Endothelial cell of umbilical vein (primary cell): ENCODE data around the gene RANBP17. TPM values are rescaled to one million over a fixed set of nuclear protein-coding genes. Genes with fewer than 3 reads are reported as not detected.

Experiments used
- BruUV-seq: library from RNA; stranded (reverse); fragments of 400-500 nt; replicated peaks from 2 replicates; lab custom pipeline; 2021; lab: Mats Ljungman, UMichigan
- CTCF ChIA-PET: fragments of 300-600, 350-600 bp; sonication (Branson Sonifier 250); formaldehyde crosslinking; loops from one replicate; lab custom pipeline; 2021; ENCODE audit warnings: antibody characterized with exemption, inconsistent platforms; lab: Charles Lee
- POLR2A ChIA-PET: fragments of 300-600, 350-600 bp; sonication (Branson Sonifier 250); formaldehyde crosslinking; loops from one replicate; lab custom pipeline; 2021; ENCODE audit warnings: antibody characterized with exemption, inconsistent platforms; lab: Charles Lee
- DNase-seq: peaks from one replicate; pipeline ENCODE4 v3.0.0-alpha.2; 2011; ENCODE audit warnings: low read depth, low spot score
- FAIRE-seq: peaks from 2 replicates; lab custom pipeline; 2011; peaks lifted over from hg19 to GRCh38; lab: Jason Lieb, UNC
- H2AFZ ChIP-seq: 2 replicates; pipeline ENCODE4 v1.6.0; 2012; ENCODE audit warnings: low read depth, low read length, control low read depth, inconsistent platforms
- H3K27ac ChIP-seq: 2 replicates; pipeline ENCODE4 v1.5.1; 2011; ENCODE audit warnings: low read depth, mild to moderate bottlenecking, control low read depth, low read length, moderate library complexity; ENCODE audit not compliant: insufficient read depth
- H3K27me3 ChIP-seq, 2 experiments: 2 replicates each; pipeline versions ENCODE4 v1.6.0 to v1.6.1; 2011; ENCODE audit warnings: low read length in 2 of 2, mixed read lengths in 1 of 2; ENCODE audit not compliant: control insufficient read depth in 2 of 2, insufficient read depth in 2 of 2
- H3K36me3 ChIP-seq, 2 experiments: 2 replicates in 1 of 2; 3 replicates in 1 of 2; pipeline ENCODE4 v1.5.1; 2011; ENCODE audit warnings: low read length in 2 of 2, mild to moderate bottlenecking in 1 of 2, moderate library complexity in 1 of 2; ENCODE audit not compliant: control insufficient read depth in 2 of 2, insufficient read depth in 2 of 2; ENCODE audit errors: extremely low read depth in 1 of 2
- H3K4me1 ChIP-seq: 3 replicates; pipeline ENCODE4 v1.5.1; 2011; ENCODE audit warnings: mild to moderate bottlenecking, low read length; ENCODE audit not compliant: control insufficient read depth, insufficient read depth; ENCODE audit errors: extremely low read depth
- H3K4me2 ChIP-seq: 2 replicates; pipeline ENCODE4 v1.6.1; 2011; ENCODE audit warnings: low read length, control low read depth, mixed read lengths; ENCODE audit not compliant: insufficient read depth
- H3K4me3 ChIP-seq, 3 experiments: fragments of 200-600 bp in 1 of 3; sonication (generic), shearing (Covaris generic) in 1 of 3; replicated peaks in 1 of 3; 2 replicates each; pipeline ENCODE4 v1.5.1; 2011 to 2016; ENCODE audit warnings: control low read depth in 3 of 3, low read length in 3 of 3, mild to moderate bottlenecking in 2 of 3, inconsistent platforms in 1 of 3, low read depth in 1 of 3, moderate library complexity in 1 of 3; ENCODE audit not compliant: insufficient read depth in 1 of 3
- H3K79me2 ChIP-seq: 2 replicates; pipeline ENCODE4 v1.6.0; 2012; ENCODE audit warnings: low read length, inconsistent platforms; ENCODE audit not compliant: control insufficient read depth, insufficient read depth
- H3K9ac ChIP-seq: replicated peaks from 2 replicates; pipeline ENCODE3; 2011; ENCODE audit warnings: low read length, control low read depth; ENCODE audit not compliant: insufficient read depth; ENCODE audit errors: extremely low read depth
- H3K9me1 ChIP-seq: replicated peaks from 3 replicates; pipeline ENCODE4 v1.6.0; 2011; ENCODE audit warnings: mild to moderate bottlenecking, low read length; ENCODE audit not compliant: control insufficient read depth, insufficient read depth; ENCODE audit errors: extremely low read depth
- H3K9me3 ChIP-seq: replicated peaks from 2 replicates; pipeline ENCODE4 v1.5.1; 2012; ENCODE audit warnings: low read length, inconsistent platforms; ENCODE audit not compliant: control insufficient read depth, insufficient read depth
- H4K20me1 ChIP-seq: replicated peaks from 2 replicates; pipeline ENCODE3; 2011; ENCODE audit warnings: mild to moderate bottlenecking, low read length; ENCODE audit not compliant: control insufficient read depth, insufficient read depth; ENCODE audit errors: extremely low read depth
- FOS ChIP-seq: IDR thresholded peaks from 2 replicates; pipeline ENCODE4 v1.6.1; 2011; ENCODE audit warnings: mild to moderate bottlenecking, low read length, moderate library complexity, borderline replicate concordance; ENCODE audit not compliant: insufficient read depth
- MYC ChIP-seq: IDR thresholded peaks from one replicate; pipeline ENCODE4 v1.6.1; 2011; ENCODE audit warnings: mild to moderate bottlenecking, low read depth, low read length
- POLR2AphosphoS5 ChIP-seq: IDR thresholded peaks from 2 replicates; pipeline ENCODE4 v1.6.1; 2012; ENCODE audit warnings: low read depth, mild to moderate bottlenecking, control low read depth, low read length, moderate library complexity; ENCODE audit not compliant: insufficient read depth
- dilution Hi-C: fragments of 300-500 bp; cut with MboI; formaldehyde crosslinking; loops from one replicate; pipeline ENCODE4 v1.15.0; 2019; ENCODE audit warnings: low sequenced_read_pairs; ENCODE audit not compliant: extremely low pct_ligation_motif_present
- intact Hi-C: fragments of 100-400 bp; cut with micrococcal nuclease; formaldehyde crosslinking; loops from one replicate; pipeline ENCODE4 v1.10.0; 2022
- polyA plus RNA-seq, 4 experiments: library from polyadenylated mRNA; depleted of rRNA in 3 of 4; stranded (reverse) in 3 of 4; unstranded in 1 of 4; fragments of >200 nt; gene quantifications; 2 replicates each; pipeline versions ENCODE4 v1.2.1 to v1.2.3, GENCODE V29; 2011 to 2012; ENCODE audit warnings: missing spikeins in 1 of 4
- total RNA-seq: library from RNA; stranded (reverse); gene quantifications from 2 replicates; pipeline ENCODE4 v1.2.3, GENCODE V29; 2021

RANBP17 gene
- total and polyA plus RNA-seq, 2 donors (not counting 3 experiments of a cell fraction or from before 2014, with no cell fraction given), result 5.6 to 13.6 TPM

DNA sequence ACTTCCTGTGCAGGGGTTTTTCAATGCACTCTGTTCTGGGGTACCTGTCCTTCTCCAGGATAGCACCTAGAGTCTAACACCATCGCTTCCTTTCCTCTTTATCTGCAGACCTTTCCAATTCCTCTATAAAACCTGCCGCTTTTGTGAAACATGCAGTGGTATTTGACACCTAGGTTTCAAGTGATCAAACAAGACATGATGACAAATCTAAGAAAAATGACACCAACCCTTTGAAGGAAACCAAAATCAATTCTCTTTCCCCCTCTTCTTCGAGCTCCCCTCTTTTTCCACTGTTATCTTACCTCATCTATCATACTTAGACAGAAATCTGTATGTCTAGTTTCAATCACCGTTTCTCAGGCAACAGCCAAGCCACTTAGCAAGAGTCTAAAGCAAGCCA is 25.6 kb upstream of the RANBP17 start:
- Histone ChIP-seq H3K27ac (no peak overlapping the region), H3K4me2 (no peak overlapping the region), H3K9me3 (no peaks in the 10 kb centered on the region), H3K27me3 (no peaks in the 10 kb centered on the region), H3K36me3 (no peaks in the 10 kb centered on the region), H4K20me1 (no peaks in the 10 kb centered on the region), H2AFZ (no peak overlapping the region), H3K79me2 (no peaks in the 10 kb centered on the region), H3K4me3 (no peak overlapping the region), H3K9me1 (no peaks in the 10 kb centered on the region), H3K4me1 (no peaks in the 10 kb centered on the region), H3K9ac (no peak overlapping the region)
- DNase-seq (no peak), FAIRE-seq (no peak)
- CTCF ChIA-PET, result no interaction called here
- BruUV-seq, result no TSS peak
- POLR2A ChIA-PET, result no interaction called here
- intact Hi-C loops (no loop called here), dilution Hi-C loops (no loop called here)
- TF ChIP-seq MYC (no peak), FOS (no peak)

DNA sequence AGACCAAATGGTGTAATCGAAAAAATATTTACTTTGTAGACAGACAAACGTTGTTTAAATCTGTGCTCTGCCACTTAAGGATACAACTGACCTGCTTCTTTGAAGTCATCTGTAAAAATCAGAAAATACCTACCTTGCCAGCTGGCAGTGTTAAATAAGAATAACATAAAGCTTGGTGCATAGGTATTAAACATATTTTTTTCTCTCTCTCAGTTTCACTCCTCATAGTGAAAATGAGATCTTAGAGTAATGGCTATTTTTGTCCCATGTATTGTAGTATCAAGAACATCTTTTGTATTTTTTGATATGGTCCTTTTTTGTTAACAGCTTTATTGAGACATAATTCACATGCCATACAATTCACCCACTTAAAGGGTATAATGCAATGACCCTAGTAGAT is 17.9 kb upstream of the RANBP17 start:
- Histone ChIP-seq H4K20me1 (no peaks in the 10 kb centered on the region), H3K9me3 (no peaks in the 10 kb centered on the region), H3K79me2 (no peaks in the 10 kb centered on the region), H3K27me3 (no peaks in the 10 kb centered on the region), H3K4me1 (no peaks in the 10 kb centered on the region), H3K9ac (no peak overlapping the region), H3K9me1 (no peaks in the 10 kb centered on the region), H3K27ac (no peak overlapping the region), H3K4me3 (no peak overlapping the region), H3K4me2 (no peak overlapping the region), H3K36me3 (no peaks in the 10 kb centered on the region), H2AFZ (no peak overlapping the region)
- DNase-seq (no peak), FAIRE-seq (no peak)
- dilution Hi-C loops (no loop called here), intact Hi-C loops (no loop called here)
- BruUV-seq, result no TSS peak
- POLR2A ChIA-PET, result no interaction called here
- TF ChIP-seq FOS (no peak), POLR2AphosphoS5 (no peak)
- CTCF ChIA-PET, result interaction anchor here (1.0 kb wide), 1 partner anchor 1216 kb away, joined by 4 read pairs; no protein-coding TSS in a partner anchor
